D721Med (cell line): ENCODE measurements around the gene PNPLA4.

Experiments used
- DNase-seq: peaks from one replicate; pipeline ENCODE4 v3.0.0; 2011; ENCODE audit warnings: low spot score; ENCODE audit not compliant: insufficient read length
- FAIRE-seq: peaks from 2 replicates; lab custom pipeline; 2011; peaks lifted over from hg19 to GRCh38; lab: Jason Lieb, UNC
- CTCF ChIP-seq: IDR thresholded peaks from 2 replicates; pipeline ENCODE4 v1.5.1; 2012; ENCODE audit warnings: mild to moderate bottlenecking, control low read depth; ENCODE audit not compliant: insufficient read depth; ENCODE audit errors: missing control alignments

The PNPLA4 gene

GRCh38 chrX:7948483-7948882, 21.3 kb upstream of the PNPLA4 start:
- FAIRE-seq (no peak), DNase-seq (no peak)
- no peak for TF ChIP-seq CTCF

GRCh38 chrX:7946960-7947359, 19.7 kb upstream of the PNPLA4 start:
- no peak for DNase-seq
- no peak for FAIRE-seq
- no peak for TF ChIP-seq CTCF

GRCh38 chrX:7943600-7944245, 16.5 kb upstream of the PNPLA4 start:
- no peak for DNase-seq
- FAIRE-seq: no peak
- no peak for TF ChIP-seq CTCF

GRCh38 chrX:7941390-7942042, 14.3 kb upstream of the PNPLA4 start:
- no peak for DNase-seq
- peak; percentile 8 for TF ChIP-seq CTCF
- no peak for FAIRE-seq

GRCh38 chrX:7934026-7934425, 6.8 kb upstream of the PNPLA4 start:
- no peak for TF ChIP-seq CTCF
- no peak for FAIRE-seq

GRCh38 chrX:7926914-7927258, 327 bp downstream of the PNPLA4 start:
- FAIRE-seq (no peak), DNase-seq (no peak)
- no peak for TF ChIP-seq CTCF

More at GRCh38 chrX:7934026-7934425, 6.8 kb upstream of the PNPLA4 start:
- DNase-seq: no peak

- FAIRE-seq: no peak
- DNase-seq: no peak
These were observed 712 bp downstream of the PNPLA4 start for GRCh38 chrX:7926501-7926900.

More at GRCh38 chrX:7926501-7926900, 712 bp downstream of the PNPLA4 start:
- no peak for TF ChIP-seq CTCF
